ENCODE results near the gene TXLNG. TPM values are rescaled to one million over a fixed set of nuclear protein-coding genes. Genes with fewer than 3 reads are reported as not detected.

TXLNG gene
- total and polyA plus RNA-seq, 2 donors (not counting 1 experiment from before 2014, with no cell fraction given) = 12.5 to 13.1 TPM

DNA sequence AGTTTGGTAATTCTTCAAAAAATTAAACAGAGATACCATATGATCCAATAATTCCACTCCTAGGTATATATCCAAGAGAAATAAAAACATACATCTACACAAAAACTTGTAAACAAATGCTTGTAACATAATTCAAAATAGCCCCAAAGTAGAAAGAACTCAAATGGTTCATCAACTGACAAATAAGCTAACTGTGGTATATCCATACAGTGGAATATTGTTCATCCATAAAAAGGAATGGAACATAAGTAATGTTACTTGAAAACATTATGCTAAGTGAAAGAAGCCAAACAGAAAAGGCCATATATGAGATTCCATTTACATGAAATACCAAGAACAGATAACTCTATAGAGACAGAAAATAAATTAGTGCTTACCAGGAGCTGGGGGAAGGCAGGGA, 70.5 kb downstream of the TXLNG start:
- peaks cover 0 to 36% of the 10 kb centered on the region in 2 experiments for H3K36me3 ChIP-seq (replicated peaks in 1 of 2; ENCODE audit: control extremely low read depth in 1 of 2, control insufficient read depth in 1 of 2, extremely low read depth in 1 of 2, insufficient read depth in 2 of 2, low read length in 1 of 2)

DNA sequence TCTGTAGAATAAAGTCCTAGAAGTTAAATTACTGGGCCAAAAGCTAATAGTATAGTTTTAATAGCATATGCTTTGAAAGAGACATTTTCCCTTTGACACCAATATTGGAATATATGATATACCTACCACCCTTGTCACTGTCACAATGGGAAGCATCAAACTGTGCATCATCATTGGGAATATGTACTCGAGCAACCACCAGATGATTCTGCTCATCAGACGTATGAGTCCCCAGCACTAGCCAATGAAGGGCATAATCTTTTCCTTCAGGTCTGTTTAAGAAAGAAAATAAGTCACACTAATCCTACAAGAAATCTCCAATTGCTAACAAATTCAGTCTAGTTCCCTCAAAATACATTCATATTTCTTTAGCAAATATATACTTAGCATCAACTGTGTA, 76.6 kb downstream of the TXLNG start:
- Histone ChIP-seq H3K9ac (ENCODE audit: low read length) (no peak overlapping the region), H3K4me3 (ENCODE audit: control extremely low read depth in 1 of 5, extremely low read depth in 1 of 5, insufficient read depth in 1 of 5, low read depth in 2 of 5, low read length in 4 of 5) (no peak overlapping the region), H3K36me3 (replicated peaks in 1 of 2; ENCODE audit: control extremely low read depth in 1 of 2, control insufficient read depth in 1 of 2, extremely low read depth in 1 of 2, insufficient read depth in 2 of 2, low read length in 1 of 2) (peaks cover 0 to 35% of the 10 kb centered on the region in 2 experiments), H3K27me3 (replicated peaks in 1 of 4; ENCODE audit: control extremely low read depth in 1 of 4, control insufficient read depth in 3 of 4, insufficient read depth in 4 of 4, low read length in 3 of 4) (no peaks in the 10 kb centered on the region), H3K79me2 (ENCODE audit: control insufficient read depth, insufficient read depth, low read length) (peaks cover 67% of the 10 kb centered on the region), H3K27ac (ENCODE audit: low read length in 2 of 2) (no peak overlapping the region), H2AFZ (ENCODE audit: insufficient read depth, low read depth, low read length, poor library complexity, severe bottlenecking) (no peak overlapping the region), H3K4me2 (replicated peaks; ENCODE audit: low read depth, low read length, poor library complexity, severe bottlenecking) (no peak overlapping the region), H4K20me1 (ENCODE audit: control insufficient read depth, insufficient read depth, low read length, poor library complexity, severe bottlenecking) (peaks cover 42% of the 10 kb centered on the region), H3K4me1 (ENCODE audit: control insufficient read depth in 2 of 2, insufficient read depth in 2 of 2, low read length in 2 of 2) (no peaks in the 10 kb centered on the region), H3K9me3 (ENCODE audit: control extremely low read depth in 1 of 3, control insufficient read depth in 2 of 3, insufficient read depth in 1 of 3, low read length in 2 of 3) (no peaks in the 10 kb centered on the region)
- WGBS (ENCODE audit: insufficient coverage) = no CpG with 5 or more reads among the region's 2 CpGs
- intact Hi-C loops (cut with micrococcal nuclease) = no loop called here
- H3K4me1 Mint-ChIP-seq = peaks cover 25% of the 10 kb centered on the region
- H3K27ac Mint-ChIP-seq = no peak overlapping the region
- no peak for TF ChIP-seq EZH2 (IDR thresholded peaks at IDR 0.05; ENCODE audit: borderline replicate concordance, insufficient read depth, low read depth, low read length, poor library complexity, severe bottlenecking)
- TF ChIP-seq, protein P1, sequence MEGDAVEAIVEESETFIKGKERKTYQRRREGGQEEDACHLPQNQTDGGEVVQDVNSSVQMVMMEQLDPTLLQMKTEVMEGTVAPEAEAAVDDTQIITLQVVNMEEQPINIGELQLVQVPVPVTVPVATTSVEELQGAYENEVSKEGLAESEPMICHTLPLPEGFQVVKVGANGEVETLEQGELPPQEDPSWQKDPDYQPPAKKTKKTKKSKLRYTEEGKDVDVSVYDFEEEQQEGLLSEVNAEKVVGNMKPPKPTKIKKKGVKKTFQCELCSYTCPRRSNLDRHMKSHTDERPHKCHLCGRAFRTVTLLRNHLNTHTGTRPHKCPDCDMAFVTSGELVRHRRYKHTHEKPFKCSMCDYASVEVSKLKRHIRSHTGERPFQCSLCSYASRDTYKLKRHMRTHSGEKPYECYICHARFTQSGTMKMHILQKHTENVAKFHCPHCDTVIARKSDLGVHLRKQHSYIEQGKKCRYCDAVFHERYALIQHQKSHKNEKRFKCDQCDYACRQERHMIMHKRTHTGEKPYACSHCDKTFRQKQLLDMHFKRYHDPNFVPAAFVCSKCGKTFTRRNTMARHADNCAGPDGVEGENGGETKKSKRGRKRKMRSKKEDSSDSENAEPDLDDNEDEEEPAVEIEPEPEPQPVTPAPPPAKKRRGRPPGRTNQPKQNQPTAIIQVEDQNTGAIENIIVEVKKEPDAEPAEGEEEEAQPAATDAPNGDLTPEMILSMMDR (IDR thresholded peaks at IDR 0.05) = no peak
- no peaks in the 10 kb centered on the region for H3K9me3 Mint-ChIP-seq (ENCODE audit: insufficient read depth)
- DNase-seq (no peak), ATAC-seq (ENCODE audit: low read depth) (no peak)
- POLR2A ChIA-PET = no interaction called here
- no peaks in the 10 kb centered on the region for H3K27me3 Mint-ChIP-seq
- H3K4me3 Mint-ChIP-seq = no peak overlapping the region
- CTCF ChIA-PET = no interaction called here

More for the DNA sequence above, 70.5 kb downstream of the TXLNG start:
- no peaks in the 10 kb centered on the region for H3K4me1 ChIP-seq (ENCODE audit: control insufficient read depth in 2 of 2, insufficient read depth in 2 of 2, low read length in 2 of 2)
- CTCF ChIA-PET = interaction anchor here (1.4 to 2.3 kb wide), 3 partner anchors 10 to 190 kb away, joined by 4 to 10 read pairs (median 4); no protein-coding TSS in a partner anchor
- Mint-ChIP-seq H3K9me3 (ENCODE audit: insufficient read depth) (no peaks in the 10 kb centered on the region), H3K27me3 (no peaks in the 10 kb centered on the region), H3K4me1 (peaks cover 19% of the 10 kb centered on the region), H3K27ac (peak overlapping the region; percentile 50), H3K4me3 (no peak overlapping the region)
- no peak overlapping the region for H2AFZ ChIP-seq (ENCODE audit: insufficient read depth, low read depth, low read length, poor library complexity, severe bottlenecking)
- H3K79me2 ChIP-seq (ENCODE audit: control insufficient read depth, insufficient read depth, low read length) = peaks cover 34% of the 10 kb centered on the region
- H3K9ac ChIP-seq (ENCODE audit: low read length) = no peak overlapping the region
- no peak for DNase-seq
- H3K9me3 ChIP-seq (ENCODE audit: control extremely low read depth in 1 of 3, control insufficient read depth in 2 of 3, insufficient read depth in 1 of 3, low read length in 2 of 3) = no peaks in the 10 kb centered on the region
- POLR2A ChIA-PET = no interaction called here
- no peaks in the 10 kb centered on the region for H3K27me3 ChIP-seq (replicated peaks in 1 of 4; ENCODE audit: control extremely low read depth in 1 of 4, control insufficient read depth in 3 of 4, insufficient read depth in 4 of 4, low read length in 3 of 4)
- H4K20me1 ChIP-seq (ENCODE audit: control insufficient read depth, insufficient read depth, low read length, poor library complexity, severe bottlenecking) = peaks cover 24% of the 10 kb centered on the region
- no peak overlapping the region for H3K4me3 ChIP-seq (ENCODE audit: control extremely low read depth in 1 of 5, extremely low read depth in 1 of 5, insufficient read depth in 1 of 5, low read depth in 2 of 5, low read length in 4 of 5)
- intact Hi-C loops (cut with micrococcal nuclease) = loop anchor here (5.0 kb wide), 1 partner anchor 36 kb away; no protein-coding TSS in a partner anchor
- H3K4me2 ChIP-seq (replicated peaks; ENCODE audit: low read depth, low read length, poor library complexity, severe bottlenecking) = no peak overlapping the region
- TF ChIP-seq EZH2 (IDR thresholded peaks at IDR 0.05; ENCODE audit: borderline replicate concordance, insufficient read depth, low read depth, low read length, poor library complexity, severe bottlenecking) = no peak
- TF ChIP-seq, protein P1 (IDR thresholded peaks at IDR 0.05) = no peak
- H3K27ac ChIP-seq (ENCODE audit: low read length in 2 of 2) = no peak overlapping the region
- no peak for ATAC-seq (ENCODE audit: low read depth)

Data from B cell (primary cell).